ENCODE measurements around the gene ZNF681. TPM values are rescaled to one million over a fixed set of nuclear protein-coding genes. Genes with fewer than 3 reads are reported as not detected.
"Not testable (repeated sequence)": the region's sequence is repeated elsewhere in the genome, so short reads cannot be mapped to it uniquely, and the experiment has no call there.

The ZNF681 gene
- polyA plus RNA-seq, 10 donors: 2.1 to 4.1 (median 2.9) TPM

DNA sequence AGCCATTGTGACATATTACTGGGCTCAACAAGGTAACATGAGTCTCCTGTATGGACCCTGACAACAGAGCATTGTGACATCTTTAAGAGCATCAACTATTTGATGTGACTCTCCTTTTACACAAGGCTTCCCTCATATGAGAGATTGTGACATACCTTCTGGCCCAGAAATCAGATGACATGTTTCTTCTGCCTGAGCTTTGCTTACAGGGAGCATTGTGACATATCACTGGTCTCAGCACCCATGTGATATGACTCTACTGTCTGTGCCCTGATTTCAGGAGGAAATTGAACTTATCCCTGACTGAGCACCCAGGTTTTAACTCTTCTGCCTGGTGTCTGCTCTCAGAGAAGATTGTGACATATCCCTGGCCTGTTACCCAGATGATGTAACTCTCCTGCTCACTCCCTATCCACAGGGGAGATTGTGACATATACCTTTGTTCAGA, 15.9 kb upstream of the ZNF681 start:
- no peak for DNase-seq

DNA sequence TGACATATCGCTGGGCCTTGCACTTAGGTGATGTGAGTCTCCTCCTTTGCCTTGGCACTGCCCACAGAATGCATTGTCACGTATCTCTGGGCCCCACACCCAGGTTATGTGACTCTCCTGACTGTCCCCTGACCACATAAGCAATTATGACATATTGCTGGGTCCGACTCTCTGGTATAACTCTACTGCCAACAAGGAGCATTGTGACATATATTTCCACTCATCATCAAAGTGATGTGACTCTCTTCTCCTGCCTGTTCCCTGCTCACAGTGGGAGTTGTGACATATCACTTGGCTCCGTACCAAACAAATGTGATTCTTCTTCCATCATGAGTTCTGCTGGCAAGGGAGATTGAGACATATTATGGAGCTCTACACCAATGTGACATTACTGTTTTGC, 15.4 kb upstream of the ZNF681 start:
- no peak for DNase-seq

DNA sequence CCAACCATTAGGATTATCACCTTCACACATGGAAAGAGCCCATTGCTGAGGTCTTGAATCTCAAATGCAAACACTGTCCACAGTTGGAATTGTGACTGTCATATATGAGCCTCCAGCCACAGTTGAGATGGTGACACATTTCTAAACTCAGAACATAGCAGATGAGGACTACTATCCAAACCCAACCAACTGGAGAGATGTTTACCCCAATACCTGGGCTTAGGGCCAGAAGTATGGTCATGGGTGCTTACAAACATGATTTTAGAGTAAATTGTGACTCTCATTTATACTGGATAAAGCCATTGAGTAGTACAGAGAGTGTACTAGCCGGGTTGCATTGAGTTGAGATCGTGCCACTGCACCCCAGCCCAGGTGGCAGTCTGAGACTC, 14.0 kb upstream of the ZNF681 start:
- DNase-seq: no peak

DNA sequence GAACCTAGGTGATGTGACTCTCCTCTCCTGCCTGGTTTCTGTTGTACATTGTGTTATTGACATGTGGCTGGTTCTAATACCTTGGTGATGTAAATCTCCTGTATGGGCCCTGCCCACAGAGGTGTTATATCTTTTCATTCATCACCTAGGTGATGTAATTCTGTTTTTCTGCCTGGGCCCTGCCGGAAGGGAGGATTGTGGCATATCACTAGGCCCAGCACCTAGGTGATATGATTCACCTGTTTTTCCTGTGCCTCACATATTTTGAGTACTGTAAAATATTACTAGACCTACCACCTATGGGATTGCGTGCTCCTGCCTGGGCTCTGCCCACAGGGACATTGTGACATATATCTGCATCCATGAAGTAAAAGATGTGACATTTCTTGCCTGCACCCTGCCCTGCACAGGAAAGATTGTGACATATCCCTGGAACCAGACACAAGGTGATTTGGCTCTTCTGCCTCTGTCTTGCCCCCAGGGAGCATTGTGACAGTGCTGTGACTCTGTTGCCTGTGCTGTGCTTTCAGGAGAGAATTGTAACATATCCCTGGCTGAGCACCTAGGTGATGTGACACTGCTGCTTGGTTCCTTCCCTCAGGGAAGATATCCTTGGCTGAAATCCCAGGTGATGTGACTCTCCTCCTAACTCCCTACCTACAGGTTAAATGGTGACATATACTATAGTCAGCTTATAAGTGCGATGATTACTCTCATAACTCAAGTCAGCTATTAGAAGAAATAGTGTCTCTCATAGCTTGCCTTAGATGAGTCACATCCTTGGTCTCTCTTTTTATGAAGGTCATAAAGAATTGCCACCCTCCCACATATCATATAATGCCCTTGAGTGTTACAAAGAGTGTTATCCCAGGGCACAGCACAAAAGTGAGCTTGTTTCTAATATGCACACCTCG, 13.3 kb upstream of the ZNF681 start:
- no peak for DNase-seq

DNA sequence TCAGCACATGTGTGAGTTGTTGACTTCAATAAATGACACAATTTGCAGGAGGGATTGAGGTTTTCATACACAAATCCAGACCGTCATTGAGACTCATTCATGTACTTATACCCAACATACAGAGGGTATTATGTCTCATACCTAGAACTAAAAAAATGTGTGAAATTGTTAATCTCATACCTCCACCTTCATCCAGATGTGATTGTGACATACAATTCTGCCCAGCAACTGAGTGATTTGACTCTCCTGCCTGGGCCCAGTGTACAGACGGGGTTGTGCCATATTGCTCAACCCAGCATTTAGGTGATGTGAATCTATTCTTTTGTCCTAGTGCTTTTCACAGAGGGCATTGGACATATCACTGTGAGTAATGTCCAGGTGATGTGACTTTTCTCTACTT, 12.6 kb upstream of the ZNF681 start:
- no peak for DNase-seq

DNA sequence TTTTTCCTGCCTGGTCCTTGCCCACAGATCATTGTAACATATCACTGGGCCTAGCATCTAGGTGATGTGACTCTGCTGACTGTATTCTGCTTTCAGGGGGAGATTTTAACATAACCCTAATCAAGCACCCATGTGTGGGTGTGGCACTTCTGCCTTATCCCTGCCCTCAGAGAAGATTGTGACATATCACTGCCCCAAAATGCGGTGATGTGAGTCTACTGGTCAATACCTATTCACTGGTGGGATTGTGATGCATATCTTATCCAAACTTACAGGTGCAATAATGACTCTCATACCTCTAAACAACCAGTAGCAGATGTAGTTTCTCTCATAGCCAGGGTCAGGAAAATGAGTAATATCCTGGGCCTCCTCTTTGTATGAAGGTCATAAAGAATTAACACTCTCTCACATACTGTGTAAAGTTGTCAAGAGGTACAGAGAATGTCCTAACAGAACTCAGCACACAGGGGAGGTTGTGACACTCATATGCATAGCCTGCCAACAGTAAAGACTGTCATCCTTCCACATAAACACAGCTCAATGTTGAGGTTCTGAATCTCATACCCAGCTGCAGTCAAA, 12.1 kb upstream of the ZNF681 start:
- no peak for DNase-seq

DNA sequence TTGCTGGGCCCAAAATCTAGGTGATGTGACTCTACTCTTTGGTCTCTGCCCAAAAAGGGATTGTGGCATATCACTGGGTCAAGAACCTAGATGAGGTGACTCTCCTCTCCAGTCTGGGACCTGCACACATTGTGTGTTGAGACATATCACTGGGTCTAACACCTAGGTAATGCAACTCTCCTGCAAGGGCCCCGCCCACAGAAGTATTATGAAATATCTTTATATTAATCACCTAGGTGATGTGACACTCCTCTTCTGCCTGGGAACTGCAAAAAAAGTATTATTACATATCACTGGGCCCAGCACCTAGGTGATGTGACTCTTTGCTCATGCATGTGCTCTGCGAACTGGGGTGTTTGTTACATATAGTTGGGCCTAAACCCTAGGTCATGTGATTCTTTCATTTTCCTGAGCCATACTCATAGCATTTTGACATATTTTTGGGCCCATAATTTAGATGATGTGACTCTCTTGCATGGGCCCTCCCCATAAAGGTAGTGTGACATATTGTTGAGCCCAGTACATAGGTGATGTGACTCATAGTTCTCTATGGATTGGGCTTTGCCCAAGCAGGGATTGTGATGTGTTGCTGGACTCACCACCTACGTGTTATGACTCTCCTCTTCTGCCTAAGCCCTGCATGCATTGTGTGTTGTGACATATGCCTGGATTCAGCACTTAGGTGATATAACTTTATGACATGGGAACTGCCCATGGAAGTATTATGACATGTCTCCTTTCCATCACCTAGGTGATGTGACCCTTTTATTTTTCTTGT, 11.2 kb upstream of the ZNF681 start:
- DNase-seq: no peak

DNA sequence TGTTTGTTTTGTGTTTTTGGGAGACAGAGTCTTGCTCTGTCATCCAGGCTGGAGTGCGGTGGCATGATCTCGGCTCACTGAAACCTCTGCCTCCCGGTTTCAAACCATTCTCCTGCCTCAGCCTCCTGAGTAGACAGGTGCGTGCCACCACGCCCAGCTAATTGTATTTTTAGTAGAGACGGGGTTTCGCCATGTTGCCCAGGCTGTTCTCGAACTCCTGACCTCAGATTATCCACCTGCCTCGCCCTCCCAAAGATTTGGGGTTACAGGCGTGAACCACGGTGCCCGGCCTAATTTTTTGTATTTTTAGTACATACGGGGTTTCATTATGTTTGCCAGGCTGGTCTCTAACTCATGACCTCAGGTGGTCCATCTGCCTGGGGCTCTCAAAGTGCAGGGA, 8.3 kb upstream of the ZNF681 start:
- no peak for DNase-seq

DNA sequence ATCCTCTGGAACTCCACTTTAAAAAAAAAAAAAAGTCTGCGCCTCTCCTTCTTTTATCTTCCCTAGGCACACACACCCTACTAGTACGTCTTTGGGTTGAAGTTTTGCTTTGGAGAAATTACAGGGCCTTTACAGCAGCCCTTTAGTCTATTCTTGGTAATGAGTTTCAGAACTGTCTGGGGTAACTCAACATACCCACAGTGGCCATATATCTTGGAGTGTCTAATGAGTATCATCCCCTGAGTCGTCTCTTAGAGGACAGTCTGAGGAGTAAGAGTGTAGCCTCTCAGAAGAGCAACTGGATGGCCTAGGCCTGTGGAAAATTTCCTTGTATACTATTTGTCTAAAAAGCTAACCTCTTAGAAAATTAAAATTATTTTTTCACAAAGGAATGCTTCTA, 6.1 kb upstream of the ZNF681 start:
- no peak for DNase-seq

DNA sequence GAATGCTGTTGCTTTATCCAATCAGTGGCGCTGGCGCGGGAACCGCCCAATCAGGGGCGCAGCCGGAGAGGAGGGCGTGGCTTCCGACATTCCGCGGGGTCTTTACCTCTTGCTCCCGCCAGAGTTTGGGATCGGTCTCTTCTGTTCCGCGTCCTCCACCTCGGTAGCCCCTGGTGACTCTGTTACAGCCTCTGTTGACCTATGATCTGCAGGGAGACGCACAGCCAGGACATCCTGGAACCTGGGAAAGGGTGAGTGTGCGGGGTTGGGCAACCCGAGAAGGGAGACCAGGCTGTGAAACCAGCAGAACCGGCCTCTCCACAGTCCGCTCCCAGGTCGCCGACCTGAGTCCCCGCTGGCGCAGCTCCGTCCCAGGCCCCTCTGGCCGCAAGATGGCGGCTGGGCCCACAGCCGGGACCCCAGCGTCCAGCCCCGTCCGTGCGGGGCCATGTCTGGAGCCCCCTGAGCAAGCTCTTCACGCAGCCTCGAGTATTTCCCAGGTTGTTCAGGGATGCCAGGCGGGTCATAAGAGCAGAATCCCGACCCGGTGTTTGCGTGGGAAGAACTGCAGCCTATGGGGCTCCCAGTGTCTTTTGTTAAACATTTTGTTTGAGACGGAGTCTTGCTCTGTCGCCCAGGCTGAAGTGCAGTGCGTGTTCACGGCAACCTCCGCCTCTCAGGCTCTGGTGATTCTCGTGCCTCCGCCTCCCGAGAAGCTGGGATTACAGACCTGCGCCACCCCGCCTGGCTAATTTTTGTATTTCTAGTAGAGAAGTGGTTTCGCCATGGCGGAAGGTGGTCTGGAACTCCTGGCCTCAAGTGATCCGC, 4.4 kb upstream of the ZNF681 start:
- peak; percentile 49 to 87 (median 79) for DNase-seq

DNA sequence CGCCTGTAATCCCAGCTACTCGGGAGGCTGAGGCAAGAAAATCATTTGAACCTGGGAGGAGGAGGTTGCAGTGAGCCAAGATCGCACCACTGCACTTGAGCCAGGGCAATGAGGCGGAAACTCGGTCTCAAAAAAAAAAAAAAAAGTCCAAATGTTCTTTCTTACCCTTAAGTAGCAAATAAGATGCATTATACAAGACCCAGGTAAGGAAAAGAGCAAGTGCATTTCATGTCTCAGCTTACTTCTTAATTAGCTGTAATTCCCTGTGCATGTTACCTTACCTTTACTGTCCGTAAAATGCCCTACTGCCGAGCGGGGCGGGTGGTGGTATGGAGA, 3.8 kb upstream of the ZNF681 start:
- DNase-seq: no peak

DNA sequence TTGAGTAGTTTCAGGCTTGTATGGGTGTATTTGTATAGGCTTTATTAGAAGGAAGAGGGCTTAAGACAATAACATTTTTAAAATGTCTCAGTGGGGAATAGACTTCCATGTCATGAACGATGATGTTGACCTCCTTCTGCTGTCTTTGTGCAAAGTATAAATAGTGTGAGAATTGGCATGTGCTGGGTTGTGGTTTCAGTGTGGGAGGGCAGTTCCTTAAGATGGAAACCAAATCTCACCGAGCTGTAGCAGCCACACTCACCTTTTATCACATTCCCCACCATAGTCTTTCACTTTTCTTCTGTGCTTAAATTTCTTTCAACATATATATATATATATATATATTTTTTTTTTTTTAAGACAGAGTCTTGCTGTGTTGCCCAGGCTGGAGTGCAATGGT, 1.6 kb upstream of the ZNF681 start:
- not testable (repeated sequence) for DNase-seq

DNA sequence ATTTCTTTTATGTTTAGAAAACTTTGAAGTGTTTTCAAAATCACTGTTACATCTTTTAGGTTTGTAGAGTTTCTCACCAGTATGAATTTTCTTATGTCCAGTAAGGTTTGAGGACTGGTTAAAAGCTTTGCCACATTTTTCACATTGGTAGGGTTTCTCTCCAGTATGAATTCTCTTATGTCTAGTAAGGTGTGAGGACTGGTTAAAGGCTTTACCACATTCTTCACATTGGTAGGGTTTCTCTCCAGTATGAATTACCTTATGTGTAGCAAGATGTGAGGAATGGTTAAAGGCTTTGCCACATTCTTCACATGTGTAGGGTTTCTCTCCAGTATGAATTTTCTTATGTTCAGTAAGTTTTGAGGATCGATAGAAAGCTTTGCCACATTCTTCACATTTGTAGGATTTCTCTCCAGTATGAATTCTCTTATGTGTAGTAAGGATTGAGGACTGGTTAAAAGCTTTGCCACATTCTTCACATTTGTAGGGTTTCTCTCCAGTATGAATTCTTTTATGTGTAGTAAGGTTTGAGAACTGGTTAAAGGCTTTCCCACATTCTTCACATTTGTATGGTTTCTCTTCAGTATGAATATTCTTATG, 15.0 kb downstream of the ZNF681 start:
- not testable (repeated sequence) for DNase-seq

DNA sequence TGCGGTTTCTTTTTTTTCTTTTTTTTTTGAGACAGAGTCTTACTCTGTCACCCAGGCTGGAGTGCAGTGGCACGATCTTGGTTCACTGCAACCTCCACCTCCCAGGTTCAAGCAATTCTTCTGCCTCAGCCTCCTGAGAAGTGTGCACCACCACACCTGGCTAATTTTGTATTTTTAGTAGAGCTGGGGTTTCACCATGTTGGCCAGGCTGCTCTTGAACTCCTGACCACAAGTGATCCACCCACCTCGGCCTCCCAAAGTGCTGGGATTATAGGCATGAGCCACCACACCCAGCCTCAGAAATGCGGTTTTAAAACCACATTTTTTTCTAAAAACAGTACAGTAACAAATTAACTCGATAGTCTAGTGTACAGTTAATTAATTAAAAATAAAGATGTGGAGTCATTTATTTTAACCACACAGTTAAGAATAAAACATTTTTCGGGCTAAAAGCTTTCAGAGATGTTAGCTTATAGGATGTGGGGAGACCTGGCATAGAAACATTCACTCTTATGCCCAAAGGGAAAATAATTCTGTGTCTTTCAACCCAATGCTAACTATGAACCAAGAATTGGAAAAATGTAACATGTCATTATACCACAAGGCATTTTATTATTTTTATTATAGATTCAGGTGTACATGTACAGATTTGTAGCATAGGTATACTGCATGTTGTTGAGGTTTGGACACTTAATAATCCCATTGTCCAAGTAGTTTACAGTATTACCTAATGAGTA, 27.8 kb downstream of the ZNF681 start:
- DNase-seq: not testable (repeated sequence)

DNA sequence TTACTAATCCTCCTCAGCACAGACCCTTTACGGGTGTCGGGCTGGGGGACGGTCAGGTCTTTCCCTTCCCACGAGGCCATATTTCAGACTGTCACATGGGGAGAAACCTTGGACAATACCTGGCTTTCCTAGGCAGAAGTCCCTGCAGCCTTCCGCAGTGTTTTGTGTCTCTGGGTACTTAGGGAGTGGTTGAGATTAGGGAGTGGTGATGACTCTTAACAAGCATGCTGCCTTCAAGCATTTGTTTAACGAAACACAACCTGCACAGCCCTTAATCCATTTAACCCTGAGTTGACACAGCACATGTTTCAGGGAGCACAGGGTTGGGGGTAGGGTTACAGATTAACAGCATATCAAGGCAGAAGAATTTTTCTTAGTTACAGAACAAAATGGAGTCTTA, 34.5 kb downstream of the ZNF681 start:
- DNase-seq: not testable (repeated sequence)

DNA sequence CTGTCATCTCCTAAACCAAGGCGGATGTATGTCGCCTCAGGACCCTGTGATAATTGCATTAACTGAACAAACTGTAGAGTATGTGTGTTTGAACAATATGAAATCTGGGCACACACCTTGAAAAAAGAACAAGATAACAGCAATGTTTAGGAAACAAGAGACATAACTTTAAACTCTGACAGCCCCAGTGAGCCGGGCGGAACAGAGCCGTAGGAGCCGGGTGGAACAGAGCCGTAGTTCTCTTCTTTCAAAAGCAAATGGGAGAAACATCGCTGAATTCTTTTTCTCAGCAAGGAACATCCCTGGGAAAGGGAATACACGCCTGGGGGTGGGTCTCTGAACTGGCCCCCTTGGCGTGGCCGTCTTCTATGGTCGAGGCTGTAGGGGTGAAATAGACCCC, 39.9 kb downstream of the ZNF681 start:
- no peak for DNase-seq

DNA sequence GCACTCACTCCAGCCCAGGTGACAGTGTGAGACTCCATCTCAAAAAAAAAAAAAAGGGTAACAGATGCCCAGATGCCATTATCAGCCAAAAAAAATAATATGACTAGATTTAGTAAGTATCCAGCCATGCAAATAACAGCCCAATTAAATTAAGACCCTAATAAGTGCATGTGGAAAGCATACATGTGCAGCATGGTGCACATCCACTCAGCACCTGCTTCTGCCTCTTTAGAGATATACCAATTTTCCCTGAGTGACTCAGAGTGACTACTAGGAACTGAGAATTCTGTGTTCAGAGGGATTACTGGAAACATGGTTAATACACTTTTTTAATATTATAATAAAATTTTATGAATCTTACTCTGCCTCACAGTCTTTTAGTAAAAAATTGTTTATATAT, 41.9 kb downstream of the ZNF681 start:
- no peak for DNase-seq

DNA sequence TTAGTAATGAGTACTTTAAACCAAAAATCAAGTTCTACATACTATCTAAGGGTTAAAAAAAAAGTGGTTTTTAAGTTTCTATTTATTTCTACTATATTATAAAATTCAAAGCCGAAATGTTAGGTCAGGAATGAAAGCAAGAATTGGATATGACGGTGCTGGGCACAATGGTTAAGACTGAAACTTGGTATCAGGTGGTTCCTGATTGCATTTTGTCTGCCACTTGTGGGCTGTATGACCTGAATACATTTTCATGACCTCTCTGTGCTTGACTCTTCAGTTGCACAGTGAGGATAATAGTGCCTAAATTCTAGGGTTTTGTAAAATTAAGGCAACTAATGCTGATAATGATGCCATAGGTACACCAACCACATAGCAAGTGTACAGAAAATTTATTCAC, 49.3 kb downstream of the ZNF681 start:
- no peak for DNase-seq

DNA sequence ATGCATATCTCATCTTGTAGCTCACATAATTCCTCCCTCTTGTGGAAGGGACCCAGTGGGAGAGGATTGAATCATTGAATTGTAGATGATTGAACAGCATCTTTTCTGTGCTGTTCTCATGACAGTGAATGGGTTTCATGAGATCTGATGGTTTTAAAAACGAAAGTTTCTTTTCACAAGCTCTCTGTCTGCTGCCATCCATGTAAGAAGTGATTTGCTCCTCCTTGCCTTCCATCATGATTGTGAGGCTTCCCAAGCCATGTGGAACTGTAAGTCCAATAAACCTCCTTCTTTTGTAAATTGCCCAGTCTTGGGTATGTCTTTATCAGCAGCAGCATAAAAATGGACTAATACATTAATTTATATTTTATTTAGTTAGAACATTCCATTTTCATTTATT, 52.0 kb downstream of the ZNF681 start:
- no peak for DNase-seq

DNA sequence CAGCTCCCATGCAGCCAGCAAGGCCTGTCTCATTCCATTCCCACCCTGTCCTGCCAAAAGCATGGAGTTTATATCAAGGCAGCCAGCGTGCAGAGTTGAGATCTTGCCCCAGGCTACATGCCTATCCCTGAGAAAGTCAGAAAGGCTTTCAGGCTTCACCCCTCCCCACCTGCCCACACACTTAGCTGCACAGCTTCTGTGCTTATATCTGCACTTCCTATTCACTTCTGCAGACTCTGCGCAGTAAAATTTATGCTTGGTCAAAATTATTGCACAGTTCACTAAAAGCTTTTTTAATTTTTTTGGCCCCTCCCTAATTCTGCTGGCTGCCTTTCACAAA, 59.2 kb downstream of the ZNF681 start:
- DNase-seq: no peak

Measured in muscle of back (tissue), 11 donors.